Measurements from ENCODE around the gene ARRDC5.

DNA sequence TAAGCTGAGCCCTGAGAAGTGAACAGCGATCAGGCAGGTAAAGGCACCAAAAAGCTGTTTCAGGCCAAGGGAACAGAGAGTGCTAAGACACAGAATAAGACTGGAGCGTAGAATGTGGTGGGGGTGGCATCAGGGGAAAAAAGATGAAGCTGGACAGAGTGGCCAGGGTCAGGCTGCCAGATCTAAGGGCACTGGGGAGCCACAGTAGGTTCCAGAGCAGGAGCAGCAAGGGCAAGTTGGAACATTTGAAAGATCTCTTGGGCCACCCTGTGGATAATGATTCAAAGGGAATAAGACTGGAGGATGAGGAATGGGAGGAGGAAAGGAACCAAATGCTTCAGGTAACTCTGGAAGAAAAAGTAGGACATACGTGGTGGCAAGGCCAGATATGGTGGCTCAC is 28.8 kb downstream of the ARRDC5 start:
- TF ChIP-seq, protein P1, sequence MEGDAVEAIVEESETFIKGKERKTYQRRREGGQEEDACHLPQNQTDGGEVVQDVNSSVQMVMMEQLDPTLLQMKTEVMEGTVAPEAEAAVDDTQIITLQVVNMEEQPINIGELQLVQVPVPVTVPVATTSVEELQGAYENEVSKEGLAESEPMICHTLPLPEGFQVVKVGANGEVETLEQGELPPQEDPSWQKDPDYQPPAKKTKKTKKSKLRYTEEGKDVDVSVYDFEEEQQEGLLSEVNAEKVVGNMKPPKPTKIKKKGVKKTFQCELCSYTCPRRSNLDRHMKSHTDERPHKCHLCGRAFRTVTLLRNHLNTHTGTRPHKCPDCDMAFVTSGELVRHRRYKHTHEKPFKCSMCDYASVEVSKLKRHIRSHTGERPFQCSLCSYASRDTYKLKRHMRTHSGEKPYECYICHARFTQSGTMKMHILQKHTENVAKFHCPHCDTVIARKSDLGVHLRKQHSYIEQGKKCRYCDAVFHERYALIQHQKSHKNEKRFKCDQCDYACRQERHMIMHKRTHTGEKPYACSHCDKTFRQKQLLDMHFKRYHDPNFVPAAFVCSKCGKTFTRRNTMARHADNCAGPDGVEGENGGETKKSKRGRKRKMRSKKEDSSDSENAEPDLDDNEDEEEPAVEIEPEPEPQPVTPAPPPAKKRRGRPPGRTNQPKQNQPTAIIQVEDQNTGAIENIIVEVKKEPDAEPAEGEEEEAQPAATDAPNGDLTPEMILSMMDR (IDR thresholded peaks at IDR 0.05; ENCODE audit: insufficient read depth, low read depth, low read length): no peak
- no peak for TF ChIP-seq EZH2 (IDR thresholded peaks at IDR 0.05; ENCODE audit: insufficient read depth, low read length)

Data from astrocyte (in vitro differentiated cells and primary cell).